MCF 10A (cell line): Measurements from ENCODE around the gene GMPPA. TPM values are rescaled to one million over a fixed set of nuclear protein-coding genes. Genes with fewer than 3 reads are reported as not detected.

Experiments
- BruUV-seq: library from RNA; stranded (reverse); fragments of 400-500 nt; replicated peaks from 2 replicates; lab custom pipeline; 2021; lab: Mats Ljungman, UMichigan
- CTCF ChIA-PET: fragments of 300-600 bp; sonication (Branson Sonifier 250); formaldehyde crosslinking; extraction: SDS; loops from one replicate; lab custom pipeline; 2021; ENCODE audit warnings: antibody characterized with exemption, inconsistent platforms; lab: Yijun Ruan, JAX
- POLR2A ChIA-PET: fragments of 300-600, 350-650 bp; sonication (Branson Sonifier 250); formaldehyde crosslinking; extraction: SDS; loops from one replicate; lab custom pipeline; 2020; ENCODE audit warnings: antibody characterized with exemption, inconsistent platforms; lab: Yijun Ruan, JAX
- DNase-seq: peaks from one replicate; pipeline ENCODE4 v3.0.0-alpha.2; 2018; ENCODE audit not compliant: unreplicated experiment
- H3K27ac Mint-ChIP-seq: one replicate; pipeline ENCODE4 v1.8.0; 2022; ENCODE audit warnings: mild to moderate bottlenecking, low read depth, mixed read lengths; ENCODE audit not compliant: unreplicated experiment
- H3K27me3 Mint-ChIP-seq: one replicate; pipeline ENCODE4 v1.8.0; 2022; ENCODE audit warnings: mixed read lengths; ENCODE audit not compliant: insufficient read depth, unreplicated experiment
- H3K36me3 Mint-ChIP-seq: one replicate; pipeline ENCODE4 v1.8.0; 2022; ENCODE audit warnings: mild to moderate bottlenecking, moderate library complexity, mixed read lengths; ENCODE audit not compliant: insufficient read depth, unreplicated experiment
- H3K4me1 Mint-ChIP-seq: one replicate; pipeline ENCODE4 v1.8.0; 2022; ENCODE audit warnings: mixed read lengths; ENCODE audit not compliant: insufficient read depth, unreplicated experiment
- H3K4me3 Mint-ChIP-seq: one replicate; pipeline ENCODE4 v1.8.0; 2022; ENCODE audit warnings: mild to moderate bottlenecking, moderate library complexity, mixed read lengths; ENCODE audit not compliant: unreplicated experiment
- H3K9me3 Mint-ChIP-seq: one replicate; pipeline ENCODE4 v1.8.0; 2022; ENCODE audit warnings: mixed read lengths; ENCODE audit not compliant: unreplicated experiment
- CTCF ChIP-seq: fragments of 200-600 bp; IDR thresholded peaks from one replicate; pipeline ENCODE4 v1.8.0; 2022; ENCODE audit warnings: antibody characterized with exemption, mild to moderate bottlenecking; ENCODE audit not compliant: unreplicated experiment
- intact Hi-C: fragments of 100-400 bp; cut with micrococcal nuclease; formaldehyde crosslinking; loops from 2 replicates; pipeline ENCODE4 v1.14.1; 2022
- total RNA-seq: library from RNA; stranded (reverse); gene quantifications from 2 replicates; pipeline ENCODE4 v1.2.3, GENCODE V29; 2022

GMPPA gene
- total RNA-seq, 1 experiment from 2014 or later: 70.7 TPM

- H3K4me1 Mint-ChIP-seq: no peaks in the 10 kb centered on the region
- CTCF ChIA-PET: interaction anchor here (0.6 to 1.3 kb wide), 2 partner anchors 10 to 14 kb away, joined by 3 to 4 read pairs; no protein-coding TSS in a partner anchor
- no peak overlapping the region for H3K27ac Mint-ChIP-seq
- intact Hi-C loops: no loop called here
- POLR2A ChIA-PET: no interaction called here
- no peak for DNase-seq
- no peaks in the 10 kb centered on the region for H3K27me3 Mint-ChIP-seq
- no peaks in the 10 kb centered on the region for H3K9me3 Mint-ChIP-seq
- H3K4me3 Mint-ChIP-seq: no peak overlapping the region
- BruUV-seq: no TSS peak
- TF ChIP-seq CTCF: no peak
- H3K36me3 Mint-ChIP-seq: peaks cover 2% of the 10 kb centered on the region
Measured at GRCh38 chr2:219471476-219472371, 27.0 kb upstream of the GMPPA start.

GRCh38 chr2:219472629-219473187 lies 26.0 kb upstream of the GMPPA start:
- H3K27ac Mint-ChIP-seq: no peak overlapping the region
- CTCF ChIA-PET: interaction anchor here (1.5 to 2.3 kb wide), 2 partner anchors 57 to 70 kb away, joined by 5 to 10 read pairs; no protein-coding TSS in a partner anchor

DNA sequence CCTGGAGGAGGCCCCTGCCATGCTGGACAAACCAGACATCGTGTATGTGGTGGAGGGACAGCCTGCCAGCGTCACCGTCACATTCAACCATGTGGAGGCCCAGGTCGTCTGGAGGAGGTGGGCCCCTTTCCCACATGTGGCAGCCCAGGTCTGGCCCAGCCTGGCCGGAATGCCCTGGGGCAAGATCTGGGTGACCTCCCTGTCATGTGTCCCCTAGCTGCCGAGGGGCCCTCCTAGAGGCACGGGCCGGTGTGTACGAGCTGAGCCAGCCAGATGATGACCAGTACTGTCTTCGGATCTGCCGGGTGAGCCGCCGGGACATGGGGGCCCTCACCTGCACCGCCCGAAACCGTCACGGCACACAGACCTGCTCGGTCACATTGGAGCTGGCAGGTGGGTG lies 25.2 kb upstream of the GMPPA start:
- CTCF ChIA-PET: interaction anchor here (0.7 to 2.3 kb wide), 4 partner anchors 17 to 314 kb away, joined by 3 to 10 read pairs (median 4); no protein-coding TSS in a partner anchor
- no peaks in the 10 kb centered on the region for H3K4me1 Mint-ChIP-seq
- DNase-seq: no peak
- peaks cover 11% of the 10 kb centered on the region for H3K36me3 Mint-ChIP-seq
- intact Hi-C loops: no loop called here
- TF ChIP-seq CTCF: no peak
- POLR2A ChIA-PET: interaction anchor here (0.6 to 1.0 kb wide), 2 partner anchors 22 to 24 kb away, joined by 3 read pairs; a partner anchor contains a TSS
- H3K27me3 Mint-ChIP-seq: no peaks in the 10 kb centered on the region
- H3K27ac Mint-ChIP-seq: no peak overlapping the region
- H3K4me3 Mint-ChIP-seq: no peak overlapping the region
- BruUV-seq: no TSS peak
- no peaks in the 10 kb centered on the region for H3K9me3 Mint-ChIP-seq

More at GRCh38 chr2:219472629-219473187, 26.0 kb upstream of the GMPPA start:
- no peak for TF ChIP-seq CTCF
- Mint-ChIP-seq H3K36me3 (peaks cover 7% of the 10 kb centered on the region), H3K27me3 (no peaks in the 10 kb centered on the region), H3K4me3 (no peak overlapping the region), H3K4me1 (no peaks in the 10 kb centered on the region), H3K9me3 (no peaks in the 10 kb centered on the region)
- intact Hi-C loops: no loop called here
- no peak for DNase-seq
- POLR2A ChIA-PET: interaction anchor here (0.6 kb wide), 1 partner anchor 24 kb away, joined by 3 read pairs; no protein-coding TSS in a partner anchor
- BruUV-seq: no TSS peak
